OCI-LY7 (cell line): Measurements from ENCODE around the gene RAPGEFL1. TPM values are rescaled to one million over a fixed set of nuclear protein-coding genes. Genes with fewer than 3 reads are reported as not detected.

Experiments
- BruUV-seq: library from RNA; stranded (reverse); fragments of 400-500 nt; replicated peaks from 2 replicates; lab custom pipeline; 2021; lab: Mats Ljungman, UMichigan
- CTCF ChIA-PET: fragments of 300-600 bp; sonication (Branson Sonifier 250); formaldehyde crosslinking; loops from one replicate; lab custom pipeline; 2022; ENCODE audit warnings: antibody characterized with exemption; ENCODE audit not compliant: unreplicated experiment; lab: Charles Lee
- POLR2A ChIA-PET: fragments of 300-600 bp; sonication (Branson Sonifier 250); formaldehyde crosslinking; loops from one replicate; lab custom pipeline; 2022; ENCODE audit warnings: antibody characterized with exemption; lab: Charles Lee
- DNase-seq: peaks from one replicate; pipeline ENCODE4 v3.0.0-alpha.2; 2015; ENCODE audit warnings: low spot score
- H2AFZ ChIP-seq: fragments of 200-600 bp; sonication (generic), shearing (Covaris generic); 2 replicates; pipeline ENCODE4 v1.6.1; 2014; ENCODE audit warnings: mild to moderate bottlenecking, antibody characterized with exemption, low read length, moderate library complexity
- H3K27ac ChIP-seq: fragments of 200-600 bp; sonication (generic); 2 replicates; pipeline ENCODE4 v1.5.1; 2014; ENCODE audit warnings: mixed run types, low read depth, mild to moderate bottlenecking, moderate library complexity, low read length, inconsistent platforms; ENCODE audit not compliant: poor library complexity, severe bottlenecking
- H3K36me3 ChIP-seq: fragments of 200-600 bp; sonication (generic); 2 replicates; pipeline ENCODE4 v1.6.1; 2014; ENCODE audit warnings: mild to moderate bottlenecking, antibody characterized with exemption, low read length, moderate library complexity, mixed read lengths; ENCODE audit not compliant: insufficient read depth
- H3K4me1 ChIP-seq: fragments of 200-600 bp; sonication (generic); 2 replicates; pipeline ENCODE4 v1.5.1; 2014; ENCODE audit warnings: mild to moderate bottlenecking, low read length; ENCODE audit not compliant: insufficient read depth, poor library complexity, severe bottlenecking
- H3K4me2 ChIP-seq: fragments of 200-600 bp; sonication (generic); 2 replicates; pipeline ENCODE4 v1.6.1; 2014; ENCODE audit warnings: mild to moderate bottlenecking, low read length
- H3K4me3 ChIP-seq: fragments of 200-600 bp; sonication (generic); 2 replicates; pipeline ENCODE4 v1.5.1; 2014; ENCODE audit warnings: mild to moderate bottlenecking, low read depth, low read length; ENCODE audit not compliant: poor library complexity, severe bottlenecking
- H3K79me2 ChIP-seq: fragments of 200-600 bp; sonication (generic); 2 replicates; pipeline ENCODE4 v1.6.1; 2016; ENCODE audit warnings: low read depth, mild to moderate bottlenecking, low read length, moderate library complexity, mixed read lengths; ENCODE audit not compliant: insufficient read depth
- H3K9me2 ChIP-seq: fragments of 200-600 bp; sonication (generic); 2 replicates; pipeline ENCODE4 v1.6.1; 2016; ENCODE audit warnings: mild to moderate bottlenecking, low read length, mixed read lengths; ENCODE audit not compliant: insufficient read depth
- H3K9me3 ChIP-seq: fragments of 200-600 bp; sonication (generic); 2 replicates; pipeline ENCODE4 v1.6.1; 2014; ENCODE audit warnings: mild to moderate bottlenecking, mixed run types, low read length, mixed read lengths
- H4K20me1 ChIP-seq: fragments of 200-600 bp; sonication (generic); 2 replicates; pipeline ENCODE4 v1.6.1; 2014; ENCODE audit warnings: mild to moderate bottlenecking, antibody characterized with exemption, low read length, moderate library complexity, mixed read lengths; ENCODE audit not compliant: insufficient read depth
- CTCF ChIP-seq: fragments of 200-600 bp; sonication (generic); conservative IDR thresholded peaks from 2 replicates; pipeline ENCODE4 v1.5.1; 2014; ENCODE audit warnings: mild to moderate bottlenecking, antibody characterized with exemption, low read length, moderate library complexity, mixed read lengths
- EZH2phosphoT487 ChIP-seq: fragments of 200-600 bp; sonication (generic); IDR thresholded peaks from 2 replicates; pipeline ENCODE4 v1.6.1; 2018; ENCODE audit warnings: low read depth, borderline replicate concordance, mild to moderate bottlenecking, mixed run types, antibody characterized with exemption, low read length, moderate library complexity, mixed read lengths
- intact Hi-C: fragments of 100-400 bp; cut with micrococcal nuclease; formaldehyde crosslinking; loops from one replicate; pipeline ENCODE4 v1.10.0; 2022; ENCODE audit not compliant: unreplicated experiment
- total RNA-seq, 2 experiments: library from RNA; depleted of rRNA in 1 of 2; stranded (reverse); fragments of >200 nt in 1 of 2; shearing (Covaris generic) in 1 of 2; gene quantifications; 2 replicates each; pipeline ENCODE4 v1.2.3, GENCODE V29; 2014 to 2022

RAPGEFL1 gene
- total RNA-seq, 2 experiments from 2014 or later = 2.1 to 5.8 TPM

GRCh38 chr17:40191237-40192208 is 14.3 kb downstream of the RAPGEFL1 start:
- Histone ChIP-seq H3K4me3 (peak overlapping the region; percentile 70), H3K9me3 (no peaks in the 10 kb centered on the region), H3K9me2 (no peaks in the 10 kb centered on the region), H3K4me2 (peak overlapping the region; percentile 84), H3K79me2 (no peaks in the 10 kb centered on the region), H2AFZ (peak overlapping the region; percentile 73), H4K20me1 (no peaks in the 10 kb centered on the region), H3K36me3 (no peaks in the 10 kb centered on the region), H3K27ac (no peak overlapping the region), H3K4me1 (peaks cover 31% of the 10 kb centered on the region)
- no TSS peak for BruUV-seq
- intact Hi-C loops = loop anchor here (1.0 kb wide), 2 partner anchors 78 to 178 kb away; no protein-coding TSS in a partner anchor
- DNase-seq = peak; percentile 84
- peak; percentile 88 for TF ChIP-seq CTCF
- no peak for TF ChIP-seq EZH2phosphoT487
- ChIA-PET POLR2A (interaction anchor here (0.5 to 1.6 kb wide), 8 partner anchors 16 to 126 kb away, joined by 3 to 6 read pairs (median 4); no protein-coding TSS in a partner anchor), CTCF (interaction anchor here (0.6 to 1.4 kb wide), 5 partner anchors 13 to 160 kb away, joined by 3 to 8 read pairs (median 5); no protein-coding TSS in a partner anchor)

- BruUV-seq = no TSS peak
- H3K4me3 ChIP-seq = no peak overlapping the region
- no peaks in the 10 kb centered on the region for H3K79me2 ChIP-seq
These were observed 15.7 kb downstream of the RAPGEFL1 start for GRCh38 chr17:40192961-40193360.

More at GRCh38 chr17:40192961-40193360, 15.7 kb downstream of the RAPGEFL1 start:
- intact Hi-C loops = no loop called here
- ChIA-PET POLR2A (no interaction called here), CTCF (no interaction called here)
- H3K4me2 ChIP-seq = no peak overlapping the region
- DNase-seq = no peak
- H3K9me3 ChIP-seq = no peaks in the 10 kb centered on the region
- H4K20me1 ChIP-seq = no peaks in the 10 kb centered on the region
- H3K36me3 ChIP-seq = no peaks in the 10 kb centered on the region
- no peak overlapping the region for H3K27ac ChIP-seq
- no peaks in the 10 kb centered on the region for H3K9me2 ChIP-seq
- peaks cover 31% of the 10 kb centered on the region for H3K4me1 ChIP-seq
- TF ChIP-seq EZH2phosphoT487 (no peak), CTCF (no peak)
- no peak overlapping the region for H2AFZ ChIP-seq
